ENCODE measurements around the gene SLC40A1.
"Not testable (repeated sequence)": the region's sequence is repeated elsewhere in the genome, so short reads cannot be mapped to it uniquely, and the experiment has no call there.

Gene SLC40A1

DNA sequence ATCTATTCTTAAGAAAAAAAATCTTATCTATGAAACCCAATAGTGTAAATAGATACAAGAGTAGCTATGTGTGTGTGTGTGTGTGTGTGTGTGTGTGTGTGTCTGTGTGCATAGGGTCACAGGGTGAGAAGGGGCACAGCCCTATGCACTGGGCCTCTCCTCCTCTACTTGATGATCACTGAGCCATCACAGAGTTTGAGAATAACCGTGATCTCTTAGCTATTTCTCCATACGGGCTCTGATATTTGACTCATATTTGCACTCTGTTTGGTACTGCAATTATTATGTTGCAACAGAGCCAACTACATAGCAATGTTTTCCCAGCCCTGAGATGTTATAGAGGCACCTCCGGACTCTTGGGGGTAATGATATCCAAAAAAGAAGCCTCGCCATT lies 28.8 kb upstream of the SLC40A1 start:
- H3K9me3 Mint-ChIP-seq: no peaks in the 10 kb centered on the region
- H3K4me3 Mint-ChIP-seq: no peak overlapping the region
- no peak overlapping the region for H3K27ac Mint-ChIP-seq
- no peak for ATAC-seq
- peaks cover 3% of the 10 kb centered on the region for H3K27me3 Mint-ChIP-seq
- peaks cover 5% of the 10 kb centered on the region for H3K4me1 Mint-ChIP-seq
- H3K36me3 Mint-ChIP-seq: no peaks in the 10 kb centered on the region

DNA sequence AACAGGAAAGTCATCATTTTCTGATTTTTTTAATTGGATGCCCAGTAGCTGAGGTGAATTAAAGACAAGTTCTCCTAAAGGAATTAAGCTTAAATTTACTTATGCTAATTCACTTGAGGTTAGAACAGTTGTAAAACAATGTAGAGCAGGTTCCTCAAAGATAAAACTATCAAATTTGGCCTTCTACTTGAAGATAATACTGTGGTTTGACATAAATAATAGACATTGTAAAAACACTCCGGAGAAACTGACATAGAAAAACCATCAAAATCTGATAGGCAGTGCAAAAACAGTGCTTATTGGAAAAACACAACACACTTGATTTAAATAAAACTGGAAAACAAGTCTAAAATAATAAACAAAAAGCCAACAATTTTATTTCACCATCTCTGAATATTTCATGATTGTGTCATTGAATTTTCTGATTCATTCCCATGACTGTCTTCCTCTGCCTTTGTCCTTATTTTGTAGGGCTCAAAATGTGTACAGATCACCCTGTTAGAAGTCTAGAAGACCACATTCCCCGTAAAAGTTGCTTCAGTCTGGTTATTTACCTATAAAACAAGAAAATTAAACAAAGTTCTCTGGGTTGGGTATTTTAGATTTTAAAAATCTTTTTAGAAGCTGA lies 28.3 kb upstream of the SLC40A1 start:
- ATAC-seq: no peak

DNA sequence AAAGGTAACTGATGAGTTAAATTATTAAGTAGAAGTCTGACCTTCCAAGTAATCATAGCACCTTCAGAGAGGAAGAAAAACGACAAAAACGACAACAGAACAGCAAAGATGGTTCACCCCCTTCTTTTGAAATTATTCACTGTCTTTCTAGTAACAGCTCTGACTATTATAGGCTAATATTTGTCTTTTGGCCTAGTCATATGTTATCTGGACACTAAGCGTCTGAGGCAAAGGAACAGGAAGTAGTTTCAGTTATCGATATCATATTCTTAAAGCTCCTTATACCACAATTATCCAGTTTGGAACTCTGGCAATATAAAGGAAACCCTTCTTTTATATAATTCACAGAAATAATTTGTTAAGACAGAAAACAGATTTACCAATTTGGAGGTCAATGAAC lies 27.6 kb upstream of the SLC40A1 start:
- no peak overlapping the region for H3K27ac Mint-ChIP-seq
- no peak for ATAC-seq
- no peaks in the 10 kb centered on the region for H3K9me3 Mint-ChIP-seq
- peaks cover 2% of the 10 kb centered on the region for H3K4me1 Mint-ChIP-seq
- H3K27me3 Mint-ChIP-seq: no peaks in the 10 kb centered on the region
- H3K4me3 Mint-ChIP-seq: no peak overlapping the region
- H3K36me3 Mint-ChIP-seq: no peaks in the 10 kb centered on the region

More for the DNA sequence above, 28.3 kb upstream of the SLC40A1 start:
- Mint-ChIP-seq H3K4me1 (peaks cover 5% of the 10 kb centered on the region), H3K9me3 (no peaks in the 10 kb centered on the region), H3K27me3 (no peaks in the 10 kb centered on the region), H3K27ac (no peak overlapping the region), H3K36me3 (no peaks in the 10 kb centered on the region), H3K4me3 (no peak overlapping the region)

DNA sequence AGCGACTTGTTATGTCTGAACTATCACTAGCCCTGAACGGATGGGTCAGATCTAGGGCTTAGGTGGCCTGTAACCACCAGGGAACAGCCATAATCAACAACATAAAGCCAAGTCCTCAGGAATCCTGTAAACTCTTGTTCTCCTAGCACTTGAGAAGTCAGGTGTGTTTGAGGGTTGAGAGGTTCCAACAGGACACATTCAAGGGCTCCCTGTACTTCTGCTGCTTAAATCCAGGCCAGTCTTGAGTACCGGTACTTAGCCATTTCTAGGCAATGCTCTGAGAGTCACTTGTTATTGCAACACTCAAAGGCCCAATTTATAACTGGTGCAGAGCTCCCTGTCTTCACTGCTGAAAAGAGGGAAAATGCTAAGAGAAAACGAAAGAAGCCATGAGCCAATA lies 21.6 kb upstream of the SLC40A1 start:
- Mint-ChIP-seq H3K9me3 (no peaks in the 10 kb centered on the region), H3K4me3 (no peak overlapping the region), H3K4me1 (no peaks in the 10 kb centered on the region), H3K36me3 (no peaks in the 10 kb centered on the region), H3K27me3 (no peaks in the 10 kb centered on the region), H3K27ac (no peak overlapping the region)
- no peak for ATAC-seq

DNA sequence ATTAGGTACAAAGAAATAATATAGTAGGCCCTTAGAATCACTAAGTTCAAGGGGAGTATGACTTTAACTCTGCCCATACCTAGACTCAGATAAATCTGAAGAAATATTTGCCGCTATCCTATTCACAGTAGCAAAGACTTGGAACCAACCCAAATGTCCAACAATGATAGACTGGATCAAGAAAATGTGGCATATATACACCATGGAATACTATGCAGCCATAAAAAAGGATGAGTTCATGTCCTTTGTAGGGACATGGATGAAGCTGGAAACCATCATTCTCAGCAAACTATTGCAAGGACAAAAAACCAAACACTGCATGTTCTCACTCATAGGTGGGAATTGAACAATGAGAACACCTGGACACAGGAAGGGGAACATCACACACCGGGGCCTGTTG lies 21.1 kb upstream of the SLC40A1 start:
- not testable (repeated sequence) for H3K4me3 Mint-ChIP-seq, H3K4me1 Mint-ChIP-seq, H3K27me3 Mint-ChIP-seq, ATAC-seq, H3K9me3 Mint-ChIP-seq, H3K27ac Mint-ChIP-seq, H3K36me3 Mint-ChIP-seq

DNA sequence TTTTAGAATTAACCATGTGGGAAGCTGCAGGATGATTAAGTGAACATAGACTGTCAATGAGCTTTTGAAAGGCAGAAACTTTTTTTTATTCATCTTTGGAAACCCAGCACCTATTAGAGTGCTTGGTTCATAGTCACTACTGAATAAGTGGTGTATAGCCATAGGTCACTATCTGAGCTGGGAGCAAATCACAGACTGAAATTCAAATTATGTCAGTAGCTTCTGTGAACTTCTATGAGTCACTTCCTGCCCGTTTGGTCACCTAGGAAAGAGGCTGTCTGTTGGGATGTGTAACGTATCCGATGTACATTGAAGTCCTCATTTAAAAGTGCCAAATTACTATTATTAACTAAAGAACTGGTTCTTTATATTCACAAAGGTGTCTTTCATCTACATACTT lies 20.5 kb upstream of the SLC40A1 start:
- Mint-ChIP-seq H3K4me3 (no peak overlapping the region), H3K27ac (no peak overlapping the region), H3K4me1 (no peaks in the 10 kb centered on the region), H3K36me3 (no peaks in the 10 kb centered on the region), H3K27me3 (no peaks in the 10 kb centered on the region), H3K9me3 (no peaks in the 10 kb centered on the region)
- ATAC-seq: no peak

DNA sequence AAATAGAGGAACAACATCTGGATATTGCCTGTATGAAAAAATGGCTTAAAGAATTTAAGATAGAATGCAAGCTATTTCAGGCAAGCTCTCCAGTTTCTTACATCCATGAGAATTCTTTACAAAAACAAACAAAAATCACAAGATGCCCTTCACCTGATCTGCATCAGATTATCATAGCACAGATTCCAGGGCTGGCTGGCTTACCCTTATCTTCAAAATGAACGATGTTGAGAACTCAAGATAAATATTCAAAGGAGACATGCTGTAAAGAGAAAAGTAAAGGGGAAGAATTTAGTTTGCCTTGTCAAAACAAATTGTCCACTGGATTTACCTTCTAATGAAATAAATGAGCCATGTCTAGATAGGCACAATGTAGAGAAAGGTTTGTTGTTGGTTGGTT lies 18.7 kb upstream of the SLC40A1 start:
- Mint-ChIP-seq H3K27me3 (no peaks in the 10 kb centered on the region), H3K4me1 (no peaks in the 10 kb centered on the region), H3K27ac (no peak overlapping the region), H3K4me3 (no peak overlapping the region), H3K36me3 (no peaks in the 10 kb centered on the region), H3K9me3 (no peaks in the 10 kb centered on the region)
- no peak for ATAC-seq

GRCh38 chr2:189595417-189595816 lies 14.8 kb upstream of the SLC40A1 start:
- Mint-ChIP-seq H3K27me3 (peaks cover 19% of the 10 kb centered on the region), H3K4me3 (no peak overlapping the region), H3K9me3 (no peaks in the 10 kb centered on the region), H3K4me1 (no peaks in the 10 kb centered on the region), H3K36me3 (no peaks in the 10 kb centered on the region), H3K27ac (no peak overlapping the region)
- no peak for ATAC-seq

DNA sequence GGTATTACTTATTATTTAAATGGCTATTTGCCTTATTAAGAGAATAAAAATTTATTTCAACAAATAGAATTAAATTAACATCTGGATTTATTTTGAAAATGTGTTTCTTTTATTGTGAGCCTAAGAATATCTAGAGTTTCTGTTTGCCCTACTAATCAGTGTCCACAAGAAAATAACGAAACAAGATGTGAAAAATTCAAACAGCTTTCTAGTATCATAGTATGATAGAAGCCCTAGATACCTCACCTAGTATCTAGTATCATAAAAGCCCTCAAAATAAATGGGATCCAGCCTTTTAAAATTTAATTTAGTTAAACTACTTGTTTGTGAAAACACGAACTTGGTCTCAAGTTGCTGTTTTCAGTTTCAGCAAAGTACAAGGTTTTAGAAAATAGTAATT lies 13.7 kb upstream of the SLC40A1 start:
- H3K36me3 Mint-ChIP-seq: no peaks in the 10 kb centered on the region
- H3K4me1 Mint-ChIP-seq: no peaks in the 10 kb centered on the region
- ATAC-seq: no peak
- H3K27ac Mint-ChIP-seq: no peak overlapping the region
- H3K9me3 Mint-ChIP-seq: no peaks in the 10 kb centered on the region
- peaks cover 20% of the 10 kb centered on the region for H3K27me3 Mint-ChIP-seq
- no peak overlapping the region for H3K4me3 Mint-ChIP-seq

DNA sequence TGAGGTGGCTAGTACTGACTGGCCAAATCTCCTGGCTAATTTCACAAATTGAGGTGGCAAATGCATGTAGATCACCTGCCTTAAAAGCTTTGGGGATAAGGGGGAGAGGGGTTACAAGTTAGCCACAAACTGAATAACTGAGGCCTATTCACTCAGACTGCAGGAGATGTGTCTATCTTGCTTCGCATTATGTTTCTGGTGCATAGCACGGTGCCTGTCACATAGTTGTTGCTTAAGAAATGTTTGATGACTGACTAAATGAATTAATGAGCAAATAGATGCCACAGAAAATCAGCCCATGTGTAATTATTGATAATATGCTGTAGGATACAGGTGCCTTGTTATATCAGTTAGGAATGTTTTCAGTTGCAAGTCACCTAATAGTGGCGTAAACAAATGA lies 12.5 kb upstream of the SLC40A1 start:
- no peak for ATAC-seq
- Mint-ChIP-seq H3K9me3 (no peaks in the 10 kb centered on the region), H3K27me3 (peaks cover 20% of the 10 kb centered on the region), H3K36me3 (no peaks in the 10 kb centered on the region), H3K4me3 (no peak overlapping the region), H3K27ac (no peak overlapping the region), H3K4me1 (no peaks in the 10 kb centered on the region)

GRCh38 chr2:189592353-189592984 lies 11.9 kb upstream of the SLC40A1 start:
- Mint-ChIP-seq H3K27ac (no peak overlapping the region), H3K4me3 (no peak overlapping the region)
- no peak for ATAC-seq

GRCh38 chr2:189587780-189588179 lies 7.2 kb upstream of the SLC40A1 start:
- Mint-ChIP-seq H3K4me1 (no peaks in the 10 kb centered on the region), H3K27ac (no peak overlapping the region), H3K36me3 (no peaks in the 10 kb centered on the region), H3K4me3 (no peak overlapping the region), H3K27me3 (peaks cover 26% of the 10 kb centered on the region), H3K9me3 (no peaks in the 10 kb centered on the region)
- no peak for ATAC-seq

More at GRCh38 chr2:189592353-189592984, 11.9 kb upstream of the SLC40A1 start:
- Mint-ChIP-seq H3K9me3 (no peaks in the 10 kb centered on the region), H3K4me1 (no peaks in the 10 kb centered on the region), H3K36me3 (no peaks in the 10 kb centered on the region), H3K27me3 (peaks cover 20% of the 10 kb centered on the region)

DNA sequence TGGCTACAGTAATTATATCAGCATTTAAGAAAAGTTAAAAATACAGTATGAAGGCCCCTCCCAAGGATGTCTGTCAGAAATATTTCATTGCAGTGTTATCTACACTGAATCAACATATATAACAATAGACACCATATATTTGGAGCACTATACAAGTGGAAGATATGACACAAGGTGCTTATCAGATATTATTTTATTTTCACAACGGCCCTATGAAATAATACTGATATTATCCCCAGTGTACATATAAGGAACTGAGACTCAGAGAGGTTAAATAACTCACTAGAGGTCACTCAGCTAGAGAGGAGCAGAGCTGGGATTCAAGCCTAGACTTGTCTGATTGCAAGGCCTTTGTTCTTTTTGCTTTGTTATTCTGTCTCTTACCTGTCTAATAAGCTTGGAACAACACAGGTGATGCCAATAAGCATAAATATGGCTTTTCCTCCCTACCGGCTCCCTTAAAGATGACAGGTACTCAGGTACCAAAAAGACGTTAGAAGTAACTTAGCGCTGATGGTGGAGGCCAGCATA lies 4.7 kb upstream of the SLC40A1 start:
- Mint-ChIP-seq H3K4me3 (no peak overlapping the region), H3K27ac (no peak overlapping the region), H3K4me1 (peaks cover 9% of the 10 kb centered on the region), H3K36me3 (no peaks in the 10 kb centered on the region), H3K9me3 (no peaks in the 10 kb centered on the region), H3K27me3 (peaks cover 28% of the 10 kb centered on the region)
- ATAC-seq: no peak

DNA sequence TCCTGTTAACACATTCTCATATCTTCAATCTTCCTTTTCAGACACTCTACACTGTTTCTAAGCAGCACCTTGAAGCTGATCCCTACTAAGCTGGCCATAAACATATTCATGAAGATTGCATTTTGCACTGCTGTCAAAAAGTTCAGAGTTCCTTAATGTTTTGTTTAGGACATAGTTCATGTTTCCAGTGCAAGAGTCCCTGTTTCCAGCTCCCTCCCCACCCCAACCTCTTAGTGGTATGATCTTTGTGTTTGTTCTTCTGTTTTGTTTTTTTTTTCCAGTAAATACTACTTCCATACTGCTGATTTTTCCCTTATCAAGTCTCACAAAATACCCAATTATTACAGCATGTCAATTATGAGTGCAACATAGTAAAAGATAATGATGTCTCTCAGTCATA lies 4.1 kb upstream of the SLC40A1 start:
- H3K36me3 Mint-ChIP-seq: no peaks in the 10 kb centered on the region

DNA sequence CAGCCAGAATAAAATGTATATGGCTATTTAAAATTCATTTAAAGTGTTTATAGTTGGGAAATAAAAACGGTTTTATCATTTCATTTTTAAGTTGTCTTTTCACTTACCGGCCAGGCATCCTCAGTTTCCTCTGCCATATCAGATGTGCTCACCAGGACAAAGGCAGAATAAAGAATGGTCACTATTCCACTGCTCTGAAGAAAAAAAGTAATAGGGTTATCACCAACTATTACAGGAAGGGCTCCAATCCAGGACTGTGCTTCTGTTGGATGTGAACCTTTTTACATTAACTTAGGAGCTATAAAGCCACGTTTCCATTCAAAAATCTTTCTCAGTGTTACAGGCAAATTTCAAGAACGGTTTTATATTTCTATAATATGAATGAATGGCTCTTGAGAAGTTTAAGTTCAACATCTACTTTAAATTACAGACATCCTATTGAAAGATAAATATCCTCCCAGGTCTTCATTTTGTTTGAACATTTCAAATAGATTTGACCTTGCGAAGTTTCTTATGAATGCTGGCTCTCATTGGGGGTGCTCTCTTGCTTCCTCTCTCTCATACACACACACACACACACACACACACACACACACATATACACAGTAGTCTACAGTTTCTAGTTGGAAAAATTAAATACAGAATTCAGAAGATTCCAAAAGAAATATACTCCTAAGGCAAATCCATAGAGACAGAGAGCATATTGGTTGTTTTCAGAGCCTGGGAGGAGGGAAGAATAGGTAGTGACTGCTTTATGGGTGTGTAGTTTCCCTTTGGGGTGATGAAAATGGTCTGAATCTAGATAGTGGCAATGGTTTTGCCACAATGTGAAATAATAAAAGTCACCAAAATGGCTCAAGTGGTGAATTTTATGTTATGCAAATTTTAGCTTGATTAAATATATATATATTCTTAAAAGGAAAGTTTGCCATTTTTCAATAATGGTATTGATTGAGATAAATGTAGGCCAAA lies 2.9 kb upstream of the SLC40A1 start:
- H3K4me3 Mint-ChIP-seq: no peak overlapping the region
- H3K36me3 Mint-ChIP-seq: no peaks in the 10 kb centered on the region
- peaks cover 43% of the 10 kb centered on the region for H3K27me3 Mint-ChIP-seq
- no peak overlapping the region for H3K27ac Mint-ChIP-seq
- H3K9me3 Mint-ChIP-seq: no peaks in the 10 kb centered on the region
- H3K4me1 Mint-ChIP-seq: peaks cover 18% of the 10 kb centered on the region
- ATAC-seq: no peak

More for the DNA sequence above, 4.1 kb upstream of the SLC40A1 start:
- no peak overlapping the region for H3K4me3 Mint-ChIP-seq
- H3K9me3 Mint-ChIP-seq: no peaks in the 10 kb centered on the region
- H3K4me1 Mint-ChIP-seq: peaks cover 15% of the 10 kb centered on the region
- H3K27me3 Mint-ChIP-seq: peaks cover 34% of the 10 kb centered on the region
- ATAC-seq: no peak
- H3K27ac Mint-ChIP-seq: no peak overlapping the region

All from stimulated activated memory B cell treated with anti-CD40 and anti-IgM and Interleukin-4, amounts not matched to agents 10 μg/mL and 1 μg/mL and 100 μg/mL, for 72 hours (primary cell).